ENCODE results near the gene HADH. TPM values are rescaled to one million over a fixed set of nuclear protein-coding genes. Genes with fewer than 3 reads are reported as not detected.
"Not testable (repeated sequence)": the region's sequence is repeated elsewhere in the genome, so short reads cannot be mapped to it uniquely, and the experiment has no call there.

The HADH gene
- total RNA-seq (10 to 100 TPM; 20.0 to 23.0 TPM), polyA plus RNA-seq (10 to 100 TPM; 32.8 to 41.8 TPM)

DNA sequence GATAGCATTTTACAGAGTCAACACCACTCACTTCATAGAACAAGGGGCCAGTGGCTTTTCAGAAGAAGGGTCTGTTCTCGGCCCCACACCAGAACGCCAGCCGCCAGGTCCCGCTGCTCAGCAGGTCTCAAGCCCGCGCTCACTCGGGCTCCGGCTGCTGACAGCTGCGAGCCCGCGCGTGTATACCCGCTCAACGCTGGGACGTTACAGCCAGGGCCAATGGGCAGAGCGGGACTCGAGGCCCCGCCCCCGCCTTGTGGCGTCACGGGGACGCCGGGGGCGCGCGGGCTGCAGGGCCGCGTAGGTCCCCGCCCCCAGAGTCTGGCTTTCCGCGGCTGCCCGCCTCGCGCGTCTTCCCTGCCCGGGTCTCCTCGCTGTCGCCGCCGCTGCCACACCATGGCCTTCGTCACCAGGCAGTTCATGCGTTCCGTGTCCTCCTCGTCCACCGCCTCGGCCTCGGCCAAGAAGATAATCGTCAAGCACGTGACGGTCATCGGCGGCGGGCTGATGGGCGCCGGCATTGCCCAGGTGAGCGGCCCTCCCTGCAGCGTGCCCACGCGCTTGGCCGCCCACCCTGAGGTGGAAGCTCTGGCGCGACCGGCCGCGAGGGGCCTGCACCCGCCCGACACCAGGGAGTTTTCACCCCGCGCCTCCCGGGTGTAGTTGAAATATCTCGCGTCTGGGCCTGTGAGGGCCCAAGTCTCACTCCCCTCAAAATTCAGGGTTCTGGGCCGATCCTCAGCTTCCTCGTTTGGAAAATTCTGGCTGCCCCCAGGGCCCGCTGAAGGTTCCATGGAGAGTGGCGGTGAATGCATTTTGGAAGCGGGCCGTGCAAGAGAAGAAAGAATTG is at the start of gene HADH:
TSS of gene HADH (plus strand) at position 353 of the 850 bp plus-strand sequence. CDS start at position 397, 44 bp downstream.
- intact Hi-C loops (cut with micrococcal nuclease): loop anchor here (1.0 to 10.0 kb wide), 4 partner anchors 58 to 1735 kb away; partner anchors contain the start of genes AIMP1, CYP2U1, PAPSS1 and TBCK
- no peaks in the 10 kb centered on the region for H3K36me3 ChIP-seq (ENCODE audit: insufficient read depth, low read length)
- ChIA-PET CTCF (ENCODE audit: partially characterized antibody) (interaction anchor here (0.6 to 1.0 kb wide), 3 partner anchors 13 to 651 kb away, joined by 3 to 4 read pairs (median 4); no protein-coding TSS in a partner anchor), POLR2A (ENCODE audit: partially characterized antibody) (interaction anchor here (0.6 to 2.3 kb wide), 7 partner anchors 13 to 887 kb away, joined by 3 to 12 read pairs (median 4); partner anchors contain the start of genes CYP2U1, OSTC, PAPSS1 and RPL34)
- H3K4me3 ChIP-seq (ENCODE audit: low read length in 2 of 2): peak within 1 kb of the TSS; percentile 49 to 75
- H3K27me3 ChIP-seq (ENCODE audit: insufficient read depth, low read length): no peaks in the 10 kb centered on the region
- no peaks in the 10 kb centered on the region for H3K27me3 Mint-ChIP-seq
- peak within 1 kb of the TSS; percentile 87 to 98 (median 96) for H3K27ac Mint-ChIP-seq
- peaks cover 39% of the 10 kb centered on the region for H3K4me1 ChIP-seq (ENCODE audit: insufficient read depth, low read length)
- H3K4me3 Mint-ChIP-seq: peak within 1 kb of the TSS; percentile 90 to 99 (median 97)
- H3K27ac ChIP-seq (ENCODE audit: low read depth, low read length): peak within 1 kb of the TSS; percentile 80
- peaks cover 30 to 53% (median 42%) of the 10 kb centered on the region in 4 donors for H3K4me1 Mint-ChIP-seq
- peaks cover 0 to 3% of the 10 kb centered on the region in 2 donors for H3K36me3 Mint-ChIP-seq
- no peaks in the 10 kb centered on the region for H3K9me3 ChIP-seq (ENCODE audit: control insufficient read depth in 1 of 2, low read length in 2 of 2)
- no peaks in the 10 kb centered on the region for H3K9me3 Mint-ChIP-seq
- peak; percentile 92 to 95 (median 95) for DNase-seq

DNA sequence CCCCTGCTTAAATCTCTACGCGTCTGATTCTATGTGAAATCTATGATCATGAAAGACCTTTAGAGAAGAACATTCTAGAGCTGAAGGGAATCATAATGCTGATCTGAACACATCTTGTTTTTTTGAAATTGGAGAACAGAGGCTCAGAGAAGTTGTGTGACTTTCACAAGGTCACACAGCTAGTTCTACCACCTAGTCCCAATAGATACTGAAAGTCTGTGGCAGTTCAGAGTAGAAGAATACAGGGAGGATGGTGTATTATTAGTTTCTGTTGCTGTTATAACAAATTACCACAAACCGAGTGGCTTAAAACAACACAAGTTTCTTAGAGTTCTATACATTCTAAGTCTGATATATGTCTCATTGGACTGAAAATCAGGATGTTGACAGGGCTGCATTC is 43.9 kb upstream of the HADH start:
- Histone ChIP-seq H3K4me3 (ENCODE audit: low read length in 2 of 2) (no peak overlapping the region), H3K27ac (ENCODE audit: low read depth, low read length) (no peak overlapping the region), H3K4me1 (ENCODE audit: insufficient read depth, low read length) (no peaks in the 10 kb centered on the region), H3K27me3 (ENCODE audit: insufficient read depth, low read length) (no peaks in the 10 kb centered on the region), H3K9me3 (ENCODE audit: control insufficient read depth in 1 of 2, low read length in 2 of 2) (no peaks in the 10 kb centered on the region), H3K36me3 (ENCODE audit: insufficient read depth, low read length) (no peaks in the 10 kb centered on the region)
- intact Hi-C loops (cut with micrococcal nuclease): no loop called here
- Mint-ChIP-seq H3K27ac (no peak overlapping the region), H3K9me3 (no peaks in the 10 kb centered on the region), H3K36me3 (peaks cover 28 to 30% of the 10 kb centered on the region in 2 donors), H3K4me1 (no peaks in the 10 kb centered on the region), H3K4me3 (no peak overlapping the region), H3K27me3 (no peaks in the 10 kb centered on the region)
- CTCF ChIA-PET (ENCODE audit: partially characterized antibody): no interaction called here
- POLR2A ChIA-PET (ENCODE audit: partially characterized antibody): no interaction called here
- no peak for DNase-seq

DNA sequence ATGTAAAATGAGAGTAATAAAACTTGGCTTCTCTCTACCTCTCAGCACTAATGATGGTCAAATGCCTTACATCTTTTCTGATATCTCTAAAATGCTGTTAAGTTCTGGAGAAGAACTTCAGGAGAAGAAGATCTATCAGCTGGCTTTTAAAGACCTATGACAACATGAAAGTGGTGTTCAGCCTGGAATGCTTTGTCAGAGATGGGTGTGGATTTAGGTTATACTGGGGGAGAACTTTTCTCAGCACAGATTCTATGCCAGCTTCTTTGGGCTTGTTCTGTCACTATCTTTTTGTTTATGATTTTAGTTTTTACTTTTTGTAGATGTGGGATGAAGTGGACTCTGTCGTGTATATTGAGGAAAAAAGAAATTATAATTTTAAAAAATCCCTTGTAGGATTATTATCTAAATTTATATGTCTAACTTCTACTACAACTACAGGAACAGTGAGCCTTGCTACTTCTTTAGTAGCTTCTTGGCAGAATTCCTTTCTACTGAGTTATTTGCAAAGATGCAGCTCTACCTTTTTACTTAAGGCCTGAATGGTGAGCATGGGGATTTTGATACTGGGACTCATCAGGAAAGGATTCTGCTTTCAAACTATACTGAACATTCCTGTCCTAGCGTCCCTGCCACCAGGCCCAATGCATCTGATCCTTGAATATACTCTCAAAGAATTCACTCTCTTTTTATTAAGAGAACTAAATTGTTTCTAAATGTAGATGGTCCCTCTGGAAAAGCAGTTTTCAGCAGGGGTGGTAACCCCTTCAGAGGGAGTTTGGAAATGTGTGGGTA is 38.7 kb upstream of the HADH start:
- Mint-ChIP-seq H3K4me1 (no peaks in the 10 kb centered on the region), H3K27ac (no peak overlapping the region), H3K27me3 (peaks cover 0 to 3% of the 10 kb centered on the region in 2 donors), H3K36me3 (peaks cover 31 to 55% of the 10 kb centered on the region in 2 donors), H3K9me3 (peaks cover 0 to 11% (median 8%) of the 10 kb centered on the region in 8 donors), H3K4me3 (no peak overlapping the region)
- no peaks in the 10 kb centered on the region for H3K4me1 ChIP-seq (ENCODE audit: insufficient read depth, low read length)
- POLR2A ChIA-PET (ENCODE audit: partially characterized antibody): no interaction called here
- H3K27me3 ChIP-seq (ENCODE audit: insufficient read depth, low read length): no peaks in the 10 kb centered on the region
- no peaks in the 10 kb centered on the region for H3K36me3 ChIP-seq (ENCODE audit: insufficient read depth, low read length)
- intact Hi-C loops (cut with micrococcal nuclease): no loop called here
- DNase-seq: no peak
- H3K27ac ChIP-seq (ENCODE audit: low read depth, low read length): no peak overlapping the region
- H3K4me3 ChIP-seq (ENCODE audit: low read length in 2 of 2): no peak overlapping the region
- CTCF ChIA-PET (ENCODE audit: partially characterized antibody): no interaction called here
- H3K9me3 ChIP-seq (ENCODE audit: control insufficient read depth in 1 of 2, low read length in 2 of 2): no peaks in the 10 kb centered on the region

DNA sequence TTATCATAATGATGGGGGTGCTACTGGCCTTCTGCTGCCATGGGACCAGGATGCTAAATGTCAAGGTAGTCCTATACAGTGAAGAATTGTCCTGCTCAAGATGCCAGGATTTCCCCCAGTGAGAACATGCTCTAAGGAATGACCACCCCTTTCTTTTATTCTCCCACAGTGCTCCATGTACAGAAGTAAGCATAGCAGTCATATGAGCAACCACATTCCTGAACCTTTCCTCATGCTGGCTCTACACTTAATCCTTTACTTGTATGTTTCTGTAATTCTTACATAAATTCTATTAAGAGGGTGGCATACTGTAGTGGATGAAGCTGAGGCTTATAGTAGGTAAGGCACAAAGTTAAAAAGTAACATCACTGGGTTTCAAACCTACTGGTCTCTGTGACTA is 38.1 kb upstream of the HADH start:
- Mint-ChIP-seq H3K9me3 (peaks cover 4 to 17% (median 15%) of the 10 kb centered on the region in 8 donors), H3K4me3 (no peak overlapping the region), H3K36me3 (peaks cover 29 to 61% of the 10 kb centered on the region in 2 donors), H3K4me1 (no peaks in the 10 kb centered on the region), H3K27me3 (peaks cover 0 to 7% of the 10 kb centered on the region in 2 donors), H3K27ac (no peak overlapping the region)
- ChIA-PET POLR2A (ENCODE audit: partially characterized antibody) (no interaction called here), CTCF (ENCODE audit: partially characterized antibody) (no interaction called here)
- intact Hi-C loops (cut with micrococcal nuclease): no loop called here
- DNase-seq: no peak
- Histone ChIP-seq H3K9me3 (ENCODE audit: control insufficient read depth in 1 of 2, low read length in 2 of 2) (no peaks in the 10 kb centered on the region), H3K4me1 (ENCODE audit: insufficient read depth, low read length) (no peaks in the 10 kb centered on the region), H3K27ac (ENCODE audit: low read depth, low read length) (no peak overlapping the region), H3K4me3 (ENCODE audit: low read length in 2 of 2) (no peak overlapping the region), H3K27me3 (ENCODE audit: insufficient read depth, low read length) (no peaks in the 10 kb centered on the region), H3K36me3 (ENCODE audit: insufficient read depth, low read length) (no peaks in the 10 kb centered on the region)

DNA sequence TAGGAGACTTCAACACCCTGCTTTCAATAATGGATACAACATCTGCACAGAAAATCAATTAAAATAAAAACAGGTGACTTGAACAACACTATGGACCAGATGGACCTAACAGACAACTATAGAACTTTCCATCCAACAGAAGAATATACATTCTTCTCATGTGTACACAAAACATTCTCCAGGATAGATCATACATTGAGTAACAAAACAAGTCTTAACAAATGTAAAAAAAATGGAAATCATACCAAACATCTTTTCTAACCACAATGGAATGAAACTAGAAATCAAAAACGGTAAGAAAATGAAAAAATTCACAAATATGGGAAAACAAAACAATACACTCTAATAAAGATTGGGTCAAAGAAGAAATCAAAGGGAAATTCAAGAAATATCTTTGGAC is 33.7 kb upstream of the HADH start:
- Mint-ChIP-seq H3K4me3 (no peak overlapping the region), H3K27ac (no peak overlapping the region), H3K4me1 (no peaks in the 10 kb centered on the region), H3K36me3 (peaks cover 3 to 35% of the 10 kb centered on the region in 2 donors), H3K9me3 (peaks cover 4 to 35% (median 21%) of the 10 kb centered on the region in 8 donors), H3K27me3 (peaks cover 0 to 18% of the 10 kb centered on the region in 2 donors)
- no peaks in the 10 kb centered on the region for H3K4me1 ChIP-seq (ENCODE audit: insufficient read depth, low read length)
- DNase-seq: no peak
- H3K27me3 ChIP-seq (ENCODE audit: insufficient read depth, low read length): no peaks in the 10 kb centered on the region
- no peaks in the 10 kb centered on the region for H3K9me3 ChIP-seq (ENCODE audit: control insufficient read depth in 1 of 2, low read length in 2 of 2)
- CTCF ChIA-PET (ENCODE audit: partially characterized antibody): no interaction called here
- H3K27ac ChIP-seq (ENCODE audit: low read depth, low read length): no peak overlapping the region
- intact Hi-C loops (cut with micrococcal nuclease): no loop called here
- POLR2A ChIA-PET (ENCODE audit: partially characterized antibody): no interaction called here
- no peak overlapping the region for H3K4me3 ChIP-seq (ENCODE audit: low read length in 2 of 2)
- H3K36me3 ChIP-seq (ENCODE audit: insufficient read depth, low read length): no peaks in the 10 kb centered on the region

DNA sequence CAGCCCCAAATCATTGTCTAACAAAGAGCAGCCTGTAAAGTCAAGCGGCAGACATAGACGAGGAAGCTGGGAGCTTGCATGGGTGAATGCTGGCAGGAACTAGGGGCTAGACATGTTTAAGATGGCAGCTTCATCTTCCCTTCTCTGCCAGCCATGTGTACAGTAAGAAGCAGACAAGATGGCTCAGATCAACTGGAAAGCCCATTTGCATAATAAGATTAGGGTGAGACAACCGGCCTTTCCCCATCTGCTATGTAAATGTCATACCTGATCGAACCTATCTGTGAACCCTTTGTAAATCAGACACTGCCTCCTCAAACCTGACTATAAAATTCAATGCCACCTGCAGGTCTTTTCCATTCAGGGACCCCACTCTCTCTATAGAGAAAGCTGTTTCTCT is 22.8 kb upstream of the HADH start:
- peaks cover 0 to 1% of the 10 kb centered on the region in 2 donors for H3K27me3 Mint-ChIP-seq
- H3K4me1 ChIP-seq (ENCODE audit: insufficient read depth, low read length): no peaks in the 10 kb centered on the region
- peaks cover 0 to 5% (median 3%) of the 10 kb centered on the region in 8 donors for H3K9me3 Mint-ChIP-seq
- no peak overlapping the region for H3K4me3 Mint-ChIP-seq
- no peaks in the 10 kb centered on the region for H3K4me1 Mint-ChIP-seq
- intact Hi-C loops (cut with micrococcal nuclease): no loop called here
- no peak overlapping the region for H3K27ac Mint-ChIP-seq
- ChIA-PET POLR2A (ENCODE audit: partially characterized antibody) (no interaction called here), CTCF (ENCODE audit: partially characterized antibody) (no interaction called here)
- no peaks in the 10 kb centered on the region for H3K36me3 Mint-ChIP-seq
- no peak for DNase-seq
- no peak overlapping the region for H3K27ac ChIP-seq (ENCODE audit: low read depth, low read length)
- no peaks in the 10 kb centered on the region for H3K27me3 ChIP-seq (ENCODE audit: insufficient read depth, low read length)
- no peaks in the 10 kb centered on the region for H3K36me3 ChIP-seq (ENCODE audit: insufficient read depth, low read length)
- no peaks in the 10 kb centered on the region for H3K9me3 ChIP-seq (ENCODE audit: control insufficient read depth in 1 of 2, low read length in 2 of 2)
- no peak overlapping the region for H3K4me3 ChIP-seq (ENCODE audit: low read length in 2 of 2)

DNA sequence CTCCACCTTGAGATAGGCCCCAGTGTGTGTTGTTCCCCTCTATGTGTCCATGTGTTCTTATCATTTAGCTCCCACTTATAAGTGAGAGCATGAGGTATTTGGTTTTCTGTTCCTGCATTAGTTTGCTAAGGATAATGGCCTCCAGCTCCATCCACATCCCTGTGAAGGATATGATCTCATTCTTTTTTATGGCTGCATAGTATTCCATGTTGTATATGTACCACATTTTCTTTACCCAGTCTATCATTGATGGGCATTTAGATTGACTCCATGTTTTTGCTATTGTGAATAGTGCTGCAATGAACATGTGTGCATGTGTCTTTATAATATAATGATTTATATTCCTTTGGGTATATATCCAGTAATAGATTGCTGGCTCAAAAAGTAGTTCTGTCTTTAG is 22.2 kb upstream of the HADH start:
- H3K4me1 ChIP-seq (ENCODE audit: insufficient read depth, low read length); DNase-seq; H3K36me3 ChIP-seq (ENCODE audit: insufficient read depth, low read length); CTCF ChIA-PET (ENCODE audit: partially characterized antibody); H3K9me3 ChIP-seq (ENCODE audit: control insufficient read depth in 1 of 2, low read length in 2 of 2); H3K4me1 Mint-ChIP-seq; H3K9me3 Mint-ChIP-seq; H3K27ac ChIP-seq (ENCODE audit: low read depth, low read length); intact Hi-C loops (cut with micrococcal nuclease); H3K27ac Mint-ChIP-seq; POLR2A ChIA-PET (ENCODE audit: partially characterized antibody); H3K27me3 ChIP-seq (ENCODE audit: insufficient read depth, low read length); H3K4me3 Mint-ChIP-seq; H3K36me3 Mint-ChIP-seq; H3K27me3 Mint-ChIP-seq; H3K4me3 ChIP-seq (ENCODE audit: low read length in 2 of 2): not testable (repeated sequence)

Data from CD4-positive, alpha-beta memory T cell (primary cell).